B cell (primary cell): Measurements from ENCODE around the gene MOV10L1. TPM values are rescaled to one million over a fixed set of nuclear protein-coding genes. Genes with fewer than 3 reads are reported as not detected.

Experiments used
- ATAC-seq: fragments of 200-7000 bp; cut with Tn5 transposase; one replicate; pipeline ENCODE4 v1.10.0; 2021; ENCODE audit warnings: low read depth, mild to moderate bottlenecking, moderate number of reproducible peaks, moderate library complexity
- CTCF ChIA-PET: fragments of 350-600 bp; sonication (Branson Sonifier 250); formaldehyde crosslinking; loops from one replicate; lab custom pipeline; 2021; ENCODE audit warnings: antibody characterized with exemption, inconsistent platforms; lab: Charles Lee
- POLR2A ChIA-PET: fragments of 350-600 bp; sonication (Branson Sonifier 250); formaldehyde crosslinking; loops from one replicate; lab custom pipeline; 2021; ENCODE audit warnings: antibody characterized with exemption; lab: Charles Lee
- DNase-seq: peaks from one replicate; pipeline ENCODE4 v3.0.0; 2013
- H2AFZ ChIP-seq: 2 replicates; pipeline ENCODE4 v1.6.1; 2012; ENCODE audit warnings: mild to moderate bottlenecking, low read depth, low read length; ENCODE audit not compliant: insufficient read depth, poor library complexity, severe bottlenecking
- H3K27ac ChIP-seq, 2 donors: 1 replicate in 1 of 2; 2 replicates in 1 of 2; pipeline ENCODE4 v1.5.1; 2012 to 2013; ENCODE audit warnings: low read length in 2 of 2, mild to moderate bottlenecking in 2 of 2, moderate library complexity in 1 of 2
- H3K27me3 ChIP-seq, 4 experiments: fragments of 200-600 bp in 1 of 4; sonication (generic) in 1 of 4; replicated peaks in 1 of 4; 1 replicate in 2 of 4; 2 replicates in 2 of 4; pipeline versions ENCODE4 v1.6.1 to v1.7.0; 2013 to 2016; ENCODE audit warnings: low read length in 3 of 4, mild to moderate bottlenecking in 2 of 4, mixed read lengths in 1 of 4, moderate library complexity in 1 of 4; ENCODE audit not compliant: insufficient read depth in 4 of 4, control insufficient read depth in 3 of 4; ENCODE audit errors: control extremely low read depth in 1 of 4
- H3K36me3 ChIP-seq, 2 experiments: replicated peaks in 1 of 2; 1 replicate in 1 of 2; 2 replicates in 1 of 2; pipeline versions ENCODE4 v1.6.1 to v1.7.1; 2013; ENCODE audit warnings: low read length in 1 of 2; ENCODE audit not compliant: insufficient read depth in 2 of 2, control insufficient read depth in 1 of 2; ENCODE audit errors: control extremely low read depth in 1 of 2, extremely low read depth in 1 of 2
- H3K4me1 ChIP-seq, 2 donors: fragments of 200-600 bp in 1 of 2; sonication (generic) in 1 of 2; 1 replicate in 1 of 2; 2 replicates in 1 of 2; pipeline versions ENCODE4 v1.5.1 to v1.6.1; 2013 to 2017; ENCODE audit warnings: low read length in 2 of 2; ENCODE audit not compliant: control insufficient read depth in 2 of 2, insufficient read depth in 2 of 2
- H3K4me2 ChIP-seq: replicated peaks from 2 replicates; pipeline ENCODE3; 2012; ENCODE audit warnings: mild to moderate bottlenecking, low read depth, low read length; ENCODE audit not compliant: poor library complexity, severe bottlenecking
- H3K4me3 ChIP-seq, 5 experiments: fragments of 200-600 bp in 1 of 5; sonication (generic) in 1 of 5; 1 replicate in 3 of 5; 2 replicates in 2 of 5; pipeline versions ENCODE4 v1.5.1 to v1.7.0; 2011 to 2016; ENCODE audit warnings: low read length in 4 of 5, mild to moderate bottlenecking in 4 of 5, low read depth in 2 of 5, control low read depth in 1 of 5, moderate library complexity in 1 of 5; ENCODE audit not compliant: insufficient read depth in 1 of 5; ENCODE audit errors: control extremely low read depth in 1 of 5, extremely low read depth in 1 of 5
- H3K79me2 ChIP-seq: fragments of 200-600 bp; sonication (generic); one replicate; pipeline ENCODE4 v1.6.0; 2016; ENCODE audit warnings: low read length; ENCODE audit not compliant: control insufficient read depth, insufficient read depth
- H3K9ac ChIP-seq: fragments of 200-600 bp; sonication (generic); 2 replicates; pipeline ENCODE4 v1.6.1; 2017; ENCODE audit warnings: mild to moderate bottlenecking, low read length, moderate library complexity
- H3K9me3 ChIP-seq, 3 donors: one replicate each; pipeline versions ENCODE4 v1.6.1 to v1.7.1; 2013; ENCODE audit warnings: low read length in 2 of 3; ENCODE audit not compliant: control insufficient read depth in 2 of 3, insufficient read depth in 1 of 3; ENCODE audit errors: control extremely low read depth in 1 of 3
- H4K20me1 ChIP-seq: 2 replicates; pipeline ENCODE4 v1.6.0; 2012; ENCODE audit warnings: mild to moderate bottlenecking, low read length; ENCODE audit not compliant: insufficient read depth, control insufficient read depth, poor library complexity, severe bottlenecking
- H3K27ac Mint-ChIP-seq: one replicate; pipeline ENCODE4 v1.8.0; 2021; ENCODE audit warnings: mixed read lengths
- H3K27me3 Mint-ChIP-seq: one replicate; pipeline ENCODE4 v1.8.0; 2021; ENCODE audit warnings: mixed read lengths
- H3K4me1 Mint-ChIP-seq: one replicate; pipeline ENCODE4 v1.8.0; 2021; ENCODE audit warnings: mixed read lengths
- H3K4me3 Mint-ChIP-seq: one replicate; pipeline ENCODE4 v1.8.0; 2021; ENCODE audit warnings: mixed read lengths
- H3K9me3 Mint-ChIP-seq: one replicate; pipeline ENCODE4 v1.8.0; 2022; ENCODE audit warnings: mixed read lengths; ENCODE audit not compliant: insufficient read depth
- EZH2 ChIP-seq: IDR thresholded peaks from 2 replicates; pipeline ENCODE4 v1.6.1; 2012; ENCODE audit warnings: borderline replicate concordance, low read depth, mild to moderate bottlenecking, moderate library complexity, low read length; ENCODE audit not compliant: insufficient read depth, poor library complexity, severe bottlenecking
- WGBS: methylation state at CpG from one replicate; pipeline ENCODE4 v1.1.5; 2013; ENCODE audit warnings: missing lambda C conversion rate; ENCODE audit not compliant: insufficient coverage; 5-methylcytosine and 5-hydroxymethylcytosine counted together
- intact Hi-C: fragments of 100-400 bp; cut with micrococcal nuclease; formaldehyde crosslinking; loops from one replicate; pipeline ENCODE4 v1.10.0; 2022
- polyA plus RNA-seq: library from polyadenylated mRNA; depleted of rRNA; stranded (reverse); fragments of >200 nt; gene quantifications from 2 replicates; pipeline ENCODE4 v1.2.3, GENCODE V29; 2012
- total RNA-seq, 2 donors: library from RNA; stranded (reverse); fragments of 120-200 nt in 1 of 2; gene quantifications; 1 replicate in 1 of 2; 2 replicates in 1 of 2; pipeline versions ENCODE4 v1.2.3 to v1.2.4, GENCODE V29; 2013 to 2022
- TF ChIP-seq, protein P1 (sequence below): fragments of 200-600 bp; IDR thresholded peaks from one replicate; pipeline ENCODE4 v1.8.0; 2022; ENCODE audit warnings: antibody characterized with exemption, mild to moderate bottlenecking

Gene MOV10L1
- total and polyA plus RNA-seq, 2 donors (not counting 1 experiment from before 2014, with no cell fraction given) = not detected

DNA sequence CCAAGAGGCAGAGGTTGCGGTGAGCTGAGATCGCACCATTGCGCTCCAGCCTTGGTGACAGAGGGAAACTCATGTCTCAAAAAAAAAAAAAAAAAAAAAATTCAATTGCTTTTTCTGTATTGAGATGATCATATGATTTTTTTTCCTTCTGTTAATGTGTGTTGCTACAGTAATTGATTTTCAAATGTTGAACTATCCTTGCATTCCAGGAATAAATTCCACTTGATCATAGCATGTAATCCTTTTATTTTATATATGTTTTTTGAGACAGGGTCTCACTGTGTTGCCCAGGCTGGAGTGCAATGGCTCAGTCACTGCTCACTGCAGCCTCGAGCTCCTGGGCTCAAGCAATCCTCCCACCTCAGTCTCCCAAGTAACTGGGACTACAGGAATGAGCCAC is 33.3 kb downstream of the MOV10L1 start:
- TF ChIP-seq, protein P1, sequence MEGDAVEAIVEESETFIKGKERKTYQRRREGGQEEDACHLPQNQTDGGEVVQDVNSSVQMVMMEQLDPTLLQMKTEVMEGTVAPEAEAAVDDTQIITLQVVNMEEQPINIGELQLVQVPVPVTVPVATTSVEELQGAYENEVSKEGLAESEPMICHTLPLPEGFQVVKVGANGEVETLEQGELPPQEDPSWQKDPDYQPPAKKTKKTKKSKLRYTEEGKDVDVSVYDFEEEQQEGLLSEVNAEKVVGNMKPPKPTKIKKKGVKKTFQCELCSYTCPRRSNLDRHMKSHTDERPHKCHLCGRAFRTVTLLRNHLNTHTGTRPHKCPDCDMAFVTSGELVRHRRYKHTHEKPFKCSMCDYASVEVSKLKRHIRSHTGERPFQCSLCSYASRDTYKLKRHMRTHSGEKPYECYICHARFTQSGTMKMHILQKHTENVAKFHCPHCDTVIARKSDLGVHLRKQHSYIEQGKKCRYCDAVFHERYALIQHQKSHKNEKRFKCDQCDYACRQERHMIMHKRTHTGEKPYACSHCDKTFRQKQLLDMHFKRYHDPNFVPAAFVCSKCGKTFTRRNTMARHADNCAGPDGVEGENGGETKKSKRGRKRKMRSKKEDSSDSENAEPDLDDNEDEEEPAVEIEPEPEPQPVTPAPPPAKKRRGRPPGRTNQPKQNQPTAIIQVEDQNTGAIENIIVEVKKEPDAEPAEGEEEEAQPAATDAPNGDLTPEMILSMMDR = no peak
- TF ChIP-seq EZH2 = no peak
- H3K9me3 ChIP-seq = peaks cover 0 to 33% (median 8%) of the 10 kb centered on the region in 3 donors
- ATAC-seq = no peak
- Mint-ChIP-seq H3K4me3 (no peak overlapping the region), H3K27me3 (peaks cover 25% of the 10 kb centered on the region), H3K4me1 (no peaks in the 10 kb centered on the region), H3K9me3 (peaks cover 10% of the 10 kb centered on the region), H3K27ac (no peak overlapping the region)
- no peak for DNase-seq
- peaks cover 0 to 13% (median 3%) of the 10 kb centered on the region in 4 experiments for H3K27me3 ChIP-seq
- H3K4me3 ChIP-seq = no peak overlapping the region
- H3K4me1 ChIP-seq = no peaks in the 10 kb centered on the region
- ChIA-PET POLR2A (no interaction called here), CTCF (no interaction called here)
- H3K27ac ChIP-seq = no peak overlapping the region
- intact Hi-C loops = no loop called here
- no peaks in the 10 kb centered on the region for H4K20me1 ChIP-seq
- no CpG with 5 or more reads among the region's 4 CpGs for WGBS
- H3K36me3 ChIP-seq = no peaks in the 10 kb centered on the region
- H3K9ac ChIP-seq = no peak overlapping the region
- no peak overlapping the region for H3K4me2 ChIP-seq
- H2AFZ ChIP-seq = no peak overlapping the region
- no peaks in the 10 kb centered on the region for H3K79me2 ChIP-seq

DNA sequence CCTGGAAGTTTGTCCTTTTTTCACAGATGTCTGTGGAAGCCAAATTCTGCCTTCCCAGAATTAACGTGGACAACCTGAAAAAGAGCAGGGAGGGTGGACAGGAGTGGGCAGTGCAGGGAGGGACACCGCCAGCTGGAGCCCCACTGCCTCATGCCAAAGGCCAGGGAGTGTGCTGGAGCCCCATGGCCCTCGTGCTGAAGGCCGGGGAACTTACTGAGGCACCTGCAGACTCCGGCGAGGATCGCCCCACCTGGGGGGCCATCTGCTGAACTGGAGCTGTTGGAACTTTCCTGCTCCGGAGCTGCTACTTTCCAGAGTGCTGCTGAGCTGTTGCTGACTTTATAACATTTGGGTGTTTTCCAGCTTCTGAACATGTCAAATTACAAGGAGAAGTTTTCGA is 35.2 kb downstream of the MOV10L1 start:
- no peaks in the 10 kb centered on the region for H3K4me1 ChIP-seq
- DNase-seq (no peak), ATAC-seq (no peak)
- H3K4me3 Mint-ChIP-seq = no peak overlapping the region
- H2AFZ ChIP-seq = no peak overlapping the region
- intact Hi-C loops = no loop called here
- no peaks in the 10 kb centered on the region for H4K20me1 ChIP-seq
- no peak overlapping the region for H3K9ac ChIP-seq
- POLR2A ChIA-PET = no interaction called here
- 93% methylated on average over 9 of the region's 9 CpGs for WGBS
- no peak overlapping the region for H3K27ac Mint-ChIP-seq
- H3K4me3 ChIP-seq = no peak overlapping the region
- no peaks in the 10 kb centered on the region for H3K79me2 ChIP-seq
- CTCF ChIA-PET = interaction anchor here (0.7 kb wide), 1 partner anchor 12 kb away, joined by 3 read pairs; no protein-coding TSS in a partner anchor
- H3K9me3 ChIP-seq = peaks cover 0 to 33% (median 8%) of the 10 kb centered on the region in 3 donors
- H3K27ac ChIP-seq = no peak overlapping the region
- H3K9me3 Mint-ChIP-seq = peaks cover 10% of the 10 kb centered on the region
- TF ChIP-seq EZH2 = no peak
- TF ChIP-seq, protein P1 = no peak
- H3K27me3 ChIP-seq = peaks cover 0 to 9% (median 4%) of the 10 kb centered on the region in 4 experiments
- peaks cover 37% of the 10 kb centered on the region for H3K27me3 Mint-ChIP-seq
- H3K4me1 Mint-ChIP-seq = no peaks in the 10 kb centered on the region
- no peaks in the 10 kb centered on the region for H3K36me3 ChIP-seq
- H3K4me2 ChIP-seq = no peak overlapping the region
